Measurements from ENCODE around the gene BMP10. TPM values are rescaled to one million over a fixed set of nuclear protein-coding genes. Genes with fewer than 3 reads are reported as not detected.

BMP10 gene
- total RNA-seq, 2 donors from 2014 or later: not detected

DNA sequence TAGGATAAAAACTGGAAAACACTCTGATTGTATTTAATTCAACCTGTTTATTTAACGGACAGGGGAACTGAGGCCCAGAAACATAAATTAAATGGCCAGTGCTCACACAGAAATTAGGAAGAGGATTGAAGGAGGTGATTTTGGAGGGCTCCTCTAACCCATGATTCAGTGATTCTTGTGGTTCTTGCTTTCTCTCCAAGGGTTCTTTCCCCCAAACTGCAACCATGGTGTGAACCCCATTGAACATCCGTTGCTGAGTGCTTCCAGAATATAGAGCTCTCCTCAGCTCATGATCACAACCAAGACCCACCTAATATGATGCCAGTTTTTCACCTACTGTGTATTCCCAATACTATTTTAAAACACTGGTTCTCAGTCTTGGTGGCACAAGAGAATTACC is 41.4 kb downstream of the BMP10 start:
- Mint-ChIP-seq H3K4me3 (peak overlapping the region; percentile 81), H3K27me3 (no peaks in the 10 kb centered on the region), H3K27ac (peak overlapping the region; percentile 83), H3K9me3 (no peaks in the 10 kb centered on the region), H3K36me3 (ENCODE audit: low read depth) (peaks cover 37% of the 10 kb centered on the region), H3K4me1 (peaks cover 43% of the 10 kb centered on the region)
- peak; percentile 10 for ATAC-seq (replicated peaks)

DNA sequence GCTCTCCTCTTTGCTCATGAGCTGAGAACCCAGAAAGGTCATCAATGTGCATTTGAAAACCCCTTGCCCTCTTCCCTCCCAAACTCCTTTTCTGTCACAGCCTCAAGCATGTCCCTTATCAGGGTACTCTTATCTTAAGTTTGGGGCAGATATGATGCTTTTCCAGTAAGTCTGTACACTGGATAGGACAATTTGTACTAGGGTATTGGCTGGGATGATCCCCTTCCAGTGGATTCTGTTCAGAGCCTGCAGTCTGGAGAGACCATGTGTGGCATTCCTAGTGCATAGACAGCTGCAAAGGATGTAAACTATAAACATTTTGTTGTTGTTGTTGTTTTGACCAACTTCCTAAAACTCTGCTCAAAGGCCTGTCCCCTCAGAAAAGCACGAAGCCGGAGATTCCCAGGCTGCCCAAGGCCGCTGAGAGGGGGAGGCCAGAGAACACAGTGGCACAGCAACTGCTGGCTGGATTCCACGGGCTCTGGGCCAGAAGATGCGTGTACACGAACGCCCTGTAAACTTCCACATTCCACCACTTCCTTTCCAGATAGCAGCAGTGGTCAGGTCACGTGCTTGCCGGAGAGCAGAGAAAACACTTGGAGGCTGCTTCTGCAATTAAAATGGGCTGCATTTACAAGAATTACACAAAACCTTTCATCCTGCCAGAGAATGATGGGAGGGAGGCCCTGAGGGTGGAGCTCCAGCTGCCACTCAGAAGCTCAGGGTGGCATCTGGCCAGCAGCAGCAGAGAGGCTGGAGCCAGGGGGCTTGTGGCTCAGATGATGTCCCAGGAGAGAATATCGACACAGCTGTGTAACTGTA is 42.1 kb downstream of the BMP10 start:
- peak; percentile 33 for ATAC-seq (replicated peaks)
- peaks cover 43% of the 10 kb centered on the region for H3K4me1 Mint-ChIP-seq
- H3K9me3 Mint-ChIP-seq: no peaks in the 10 kb centered on the region

DNA sequence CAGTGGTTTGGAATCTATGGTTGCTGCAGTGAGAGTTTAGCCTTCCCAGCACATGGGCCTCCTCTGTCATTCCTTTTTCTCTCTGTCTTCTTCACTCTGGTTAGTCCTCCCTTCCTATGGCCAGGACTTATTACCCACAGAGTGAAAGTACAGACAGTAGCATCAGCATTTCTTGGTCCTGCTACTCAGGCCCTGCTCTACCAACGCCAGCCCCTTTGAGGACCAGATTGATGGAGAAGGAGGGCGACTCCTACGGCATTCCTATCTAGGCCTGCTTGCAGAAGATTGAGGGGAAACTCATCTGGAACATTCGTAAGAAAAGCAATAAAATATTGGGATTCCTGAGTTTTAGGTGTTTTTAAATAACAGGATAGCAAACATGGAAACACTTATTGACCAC is 43.5 kb downstream of the BMP10 start:
- ATAC-seq (replicated peaks): no peak
- Mint-ChIP-seq H3K36me3 (ENCODE audit: low read depth) (peaks cover 58% of the 10 kb centered on the region), H3K9me3 (no peaks in the 10 kb centered on the region), H3K4me3 (no peak overlapping the region), H3K27ac (peak overlapping the region; percentile 33), H3K27me3 (no peaks in the 10 kb centered on the region), H3K4me1 (peaks cover 46% of the 10 kb centered on the region)

More for the DNA sequence above, 42.1 kb downstream of the BMP10 start:
- H3K4me3 Mint-ChIP-seq: peak overlapping the region; percentile 81
- peak overlapping the region; percentile 83 for H3K27ac Mint-ChIP-seq
- no peaks in the 10 kb centered on the region for H3K27me3 Mint-ChIP-seq
- peaks cover 44% of the 10 kb centered on the region for H3K36me3 Mint-ChIP-seq (ENCODE audit: low read depth)

DNA sequence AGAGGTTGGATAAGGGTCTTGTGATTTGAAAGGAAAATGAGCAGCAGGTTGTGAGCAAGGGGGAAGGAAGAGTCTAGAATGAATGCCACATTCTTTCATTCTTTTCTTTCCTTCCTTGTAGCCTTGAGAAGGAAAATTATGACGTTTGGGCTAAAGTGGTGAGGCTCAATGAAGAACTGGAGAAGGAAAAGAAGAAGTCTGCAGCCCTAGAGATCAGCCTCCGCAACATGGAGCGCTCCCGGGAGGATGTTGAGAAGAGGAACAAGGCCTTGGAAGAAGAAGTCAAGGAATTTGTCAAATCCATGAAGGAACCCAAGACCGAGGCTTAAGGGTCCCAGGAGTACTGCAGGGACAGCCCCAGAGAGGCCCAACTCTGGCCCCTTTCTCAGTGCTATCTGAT is 45.3 kb downstream of the BMP10 start:
- Mint-ChIP-seq H3K4me1 (peaks cover 32% of the 10 kb centered on the region), H3K9me3 (no peaks in the 10 kb centered on the region), H3K27ac (peak overlapping the region; percentile 27), H3K36me3 (ENCODE audit: low read depth) (peaks cover 76% of the 10 kb centered on the region), H3K27me3 (no peaks in the 10 kb centered on the region), H3K4me3 (no peak overlapping the region)
- ATAC-seq (replicated peaks): no peak

DNA sequence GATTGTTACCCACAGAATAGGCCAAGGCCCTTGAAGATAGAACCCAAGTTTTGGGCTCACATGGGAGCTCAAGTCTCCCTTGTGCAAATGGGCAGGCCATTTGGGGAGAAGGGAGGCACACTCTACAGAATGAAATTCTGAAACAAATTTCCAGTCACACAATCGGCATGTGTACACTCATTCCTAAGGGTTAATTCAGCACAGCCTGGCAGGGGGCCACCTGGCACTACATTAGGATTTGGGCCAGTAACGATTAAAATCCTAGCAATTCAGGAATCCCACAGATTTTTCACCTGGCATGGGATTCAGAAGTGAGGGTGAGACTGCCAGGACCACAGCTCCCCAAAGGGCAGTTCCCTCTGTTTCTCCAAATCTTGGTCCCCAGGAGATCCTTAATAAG is 46.4 kb downstream of the BMP10 start:
- no peaks in the 10 kb centered on the region for H3K27me3 Mint-ChIP-seq
- H3K4me3 Mint-ChIP-seq: no peak overlapping the region
- H3K27ac Mint-ChIP-seq: peak overlapping the region; percentile 27
- peaks cover 86% of the 10 kb centered on the region for H3K36me3 Mint-ChIP-seq (ENCODE audit: low read depth)
- no peaks in the 10 kb centered on the region for H3K9me3 Mint-ChIP-seq
- ATAC-seq (replicated peaks): no peak
- peaks cover 28% of the 10 kb centered on the region for H3K4me1 Mint-ChIP-seq

DNA sequence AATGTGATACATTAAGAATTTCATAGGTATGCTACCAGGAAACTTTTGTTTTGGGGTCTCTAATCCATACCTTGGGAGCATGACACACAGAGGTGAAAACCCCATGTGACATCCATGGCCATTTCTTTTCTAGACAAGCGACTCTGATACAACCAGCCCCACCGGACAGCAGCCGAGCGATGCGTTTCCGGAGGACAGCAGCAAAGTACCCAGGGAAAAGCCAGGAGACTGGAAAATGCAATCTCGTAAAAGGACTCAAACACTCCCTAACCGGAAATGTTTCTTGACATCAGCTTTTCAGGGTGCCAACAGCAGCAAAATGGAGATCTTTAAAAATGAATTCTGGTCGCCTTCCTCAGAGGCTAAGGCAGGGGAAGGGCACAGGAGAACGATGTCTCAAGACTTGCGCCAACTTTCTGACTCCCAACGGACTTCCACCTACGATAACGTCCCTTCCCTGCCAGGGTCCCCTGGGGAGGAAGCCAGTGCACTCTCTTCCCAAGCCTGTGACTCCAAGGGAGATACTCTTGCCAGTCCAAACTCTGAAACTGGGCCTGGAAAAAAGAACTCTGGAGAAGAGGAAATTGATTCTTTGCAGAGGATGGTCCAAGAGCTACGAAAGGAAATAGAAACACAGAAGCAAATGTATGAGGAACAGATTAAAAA is 48.9 kb downstream of the BMP10 start:
- Mint-ChIP-seq H3K4me1 (peaks cover 14% of the 10 kb centered on the region), H3K27me3 (no peaks in the 10 kb centered on the region), H3K4me3 (no peak overlapping the region), H3K27ac (peak overlapping the region; percentile 68), H3K36me3 (ENCODE audit: low read depth) (peaks cover 98% of the 10 kb centered on the region), H3K9me3 (no peaks in the 10 kb centered on the region)
- ATAC-seq (replicated peaks): no peak

DNA sequence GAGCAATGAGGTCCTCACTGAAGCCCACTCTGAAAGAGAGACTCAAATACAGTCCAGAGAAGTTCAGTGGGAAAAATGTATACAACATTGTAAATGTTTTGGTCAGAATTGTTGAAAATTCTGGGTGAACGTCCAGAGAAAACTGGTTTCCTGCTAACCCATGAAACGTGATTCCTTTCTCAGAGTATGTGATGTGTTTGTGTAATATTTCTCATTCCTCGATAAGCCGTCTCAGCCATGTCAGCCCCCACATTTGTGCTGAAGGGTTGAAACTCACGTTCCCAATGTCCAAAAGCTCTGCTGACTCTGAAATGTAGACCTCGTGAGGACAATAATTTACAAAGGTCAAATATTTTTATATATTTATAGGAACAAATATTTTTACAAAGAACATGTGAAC is 51.6 kb downstream of the BMP10 start:
- Mint-ChIP-seq H3K27ac (peak overlapping the region; percentile 77), H3K9me3 (no peaks in the 10 kb centered on the region), H3K27me3 (no peaks in the 10 kb centered on the region), H3K36me3 (ENCODE audit: low read depth) (peaks cover 100% of the 10 kb centered on the region), H3K4me3 (no peak overlapping the region), H3K4me1 (peaks cover 14% of the 10 kb centered on the region)
- no peak for ATAC-seq (replicated peaks)

DNA sequence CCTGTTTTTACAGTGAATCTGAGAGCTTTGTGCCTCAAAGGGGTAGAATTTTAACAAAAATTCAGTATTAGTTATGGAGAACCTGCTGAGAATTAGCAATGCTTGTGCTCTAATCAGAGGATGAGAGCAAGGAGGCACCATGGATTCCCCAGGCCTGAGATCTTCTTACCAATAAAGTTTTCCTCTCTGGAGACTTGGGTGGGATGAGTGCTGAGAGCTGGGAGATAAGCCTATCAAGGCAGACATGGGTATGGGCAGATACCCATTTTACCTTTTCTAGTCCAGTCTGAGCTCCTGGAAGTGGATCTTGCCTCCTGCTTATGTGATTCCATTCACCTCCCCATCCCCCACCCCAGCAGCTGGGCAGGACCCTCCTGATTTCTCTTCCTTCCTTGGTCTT is 53.9 kb downstream of the BMP10 start:
- H3K4me3 Mint-ChIP-seq: no peak overlapping the region
- ATAC-seq (replicated peaks): no peak
- H3K27me3 Mint-ChIP-seq: no peaks in the 10 kb centered on the region
- no peaks in the 10 kb centered on the region for H3K9me3 Mint-ChIP-seq
- H3K36me3 Mint-ChIP-seq (ENCODE audit: low read depth): peaks cover 100% of the 10 kb centered on the region
- H3K27ac Mint-ChIP-seq: peak overlapping the region; percentile 85
- peaks cover 6% of the 10 kb centered on the region for H3K4me1 Mint-ChIP-seq

Other genes with a start within 250 kb of the BMP10 start
- not detected for gene PROKR1, start 227.8 kb downstream of the BMP10 start, total RNA-seq
- 10 to 100 TPM; 54.0 to 95.9 TPM for gene ARHGAP25, start 136.6 kb downstream of the BMP10 start, total RNA-seq
- not detected for gene GKN2, start 81.5 kb upstream of the BMP10 start, total RNA-seq
- not detected for gene GKN1, start 103.2 kb upstream of the BMP10 start, total RNA-seq
- under 1 TPM in 1 of 2 donors, not detected in 1; 0.11 TPM for gene ANTXR1, start 141.8 kb upstream of the BMP10 start, total RNA-seq

All from activated T-helper 17 cell treated with anti-CD3 and anti-CD28 coated beads, Interleukin-2, amount 50 U/mL, for 72 hours (primary cell).